Neural cell (in vitro differentiated cells): ENCODE results near the gene RTN4. TPM values are rescaled to one million over a fixed set of nuclear protein-coding genes. Genes with fewer than 3 reads are reported as not detected.

ENCODE experiments used
- H2AFZ ChIP-seq: fragments of 200-600, 300-800 bp; sonication (generic), shearing (Covaris generic); 2 replicates; pipeline ENCODE4 v1.6.0; 2014; ENCODE audit warnings: low read depth, mild to moderate bottlenecking, antibody characterized with exemption, low read length, moderate library complexity
- H3F3A ChIP-seq: fragments of 200-600 bp; shearing (Covaris generic); 2 replicates; pipeline ENCODE4 v1.6.1; 2016; ENCODE audit warnings: mild to moderate bottlenecking, moderate library complexity, mixed read lengths, antibody characterized with exemption, low read length; ENCODE audit not compliant: insufficient read depth, poor library complexity, severe bottlenecking
- H3K27ac ChIP-seq: fragments of 200-600, 300-800 bp; sonication (generic), shearing (Covaris generic); 2 replicates; pipeline ENCODE4 v1.5.1; 2014; ENCODE audit warnings: mild to moderate bottlenecking, low read length, moderate library complexity
- H3K27me3 ChIP-seq: fragments of 300-800, 200-600 bp; sonication (generic), shearing (Covaris generic); 2 replicates; pipeline ENCODE4 v1.6.0; 2014; ENCODE audit warnings: mild to moderate bottlenecking, low read depth, low read length, moderate library complexity; ENCODE audit not compliant: insufficient read depth
- H3K36me3 ChIP-seq: fragments of 300-800, 200-600 bp; sonication (generic), shearing (Covaris generic); 2 replicates; pipeline ENCODE4 v1.5.1; 2014; ENCODE audit warnings: mild to moderate bottlenecking, antibody characterized with exemption, low read length, moderate library complexity; ENCODE audit not compliant: insufficient read depth
- H3K4me2 ChIP-seq: fragments of 300-800, 200-600 bp; sonication (generic), shearing (Covaris generic); 2 replicates; pipeline ENCODE4 v1.6.0; 2014; ENCODE audit warnings: mild to moderate bottlenecking, low read length
- H3K4me3 ChIP-seq: fragments of 300-800, 200-600 bp; sonication (generic), shearing (Covaris generic); 2 replicates; pipeline ENCODE4 v1.5.1; 2014; ENCODE audit warnings: mild to moderate bottlenecking, low read length, moderate library complexity
- H3K79me2 ChIP-seq: fragments of 200-600 bp; shearing (Covaris generic); replicated peaks from 2 replicates; pipeline ENCODE4 v1.6.0; 2014; ENCODE audit warnings: mild to moderate bottlenecking, low read length, moderate library complexity; ENCODE audit not compliant: insufficient read depth
- H3K9ac ChIP-seq: fragments of 300-800, 200-600 bp; sonication (generic), shearing (Covaris generic); 2 replicates; pipeline ENCODE4 v1.6.1; 2016; ENCODE audit warnings: mild to moderate bottlenecking, low read length, mixed read lengths
- H3K9me2 ChIP-seq: fragments of 200-600 bp; shearing (Covaris generic); 2 replicates; pipeline ENCODE4 v1.6.1; 2016; ENCODE audit warnings: mild to moderate bottlenecking, low read length, mixed read lengths; ENCODE audit not compliant: insufficient read depth
- H3K9me3 ChIP-seq: fragments of 200-600, 300-800 bp; sonication (generic), shearing (Covaris generic); 2 replicates; pipeline ENCODE4 v1.6.1; 2016; ENCODE audit warnings: mild to moderate bottlenecking, mixed run types, low read length, moderate library complexity, mixed read lengths
- H4K20me1 ChIP-seq: fragments of 200-600 bp; shearing (Covaris generic); 2 replicates; pipeline ENCODE4 v1.6.1; 2016; ENCODE audit warnings: mild to moderate bottlenecking, mixed run types; ENCODE audit not compliant: insufficient read depth
- CTCF ChIP-seq: fragments of 450-650 bp; IDR thresholded peaks from 2 replicates; pipeline ENCODE4 v1.5.1; 2014; ENCODE audit warnings: antibody characterized with exemption, mild to moderate bottlenecking, moderate library complexity; ENCODE audit not compliant: poor library complexity, severe bottlenecking
- EP300 ChIP-seq: fragments of 450-650 bp; conservative IDR thresholded peaks from 2 replicates; pipeline ENCODE4 v1.6.1; 2014; ENCODE audit warnings: antibody characterized with exemption, mild to moderate bottlenecking, moderate library complexity; ENCODE audit not compliant: poor library complexity, severe bottlenecking
- EZH2 ChIP-seq: fragments of 200-600, 300-800 bp; shearing (Covaris generic), sonication (generic); IDR thresholded peaks from 2 replicates; pipeline ENCODE4 v1.6.1; 2014; ENCODE audit warnings: antibody characterized with exemption, low read length, borderline replicate concordance, mild to moderate bottlenecking; ENCODE audit not compliant: insufficient read depth, poor library complexity, severe bottlenecking
- MXI1 ChIP-seq: fragments of 450-650 bp; conservative IDR thresholded peaks from 2 replicates; pipeline ENCODE4 v1.6.1; 2014; ENCODE audit warnings: antibody characterized with exemption, mild to moderate bottlenecking; ENCODE audit not compliant: poor library complexity, severe bottlenecking
- POLR2AphosphoS5 ChIP-seq: IDR thresholded peaks from 2 replicates; pipeline ENCODE4 v1.6.1; 2012
- RAD21 ChIP-seq: fragments of 450-650 bp; conservative IDR thresholded peaks from 2 replicates; pipeline ENCODE4 v1.6.1; 2014; ENCODE audit warnings: antibody characterized with exemption, mild to moderate bottlenecking, moderate library complexity
- REST ChIP-seq: IDR thresholded peaks from 2 replicates; pipeline ENCODE4 v1.6.1; 2012; ENCODE audit warnings: borderline replicate concordance
- SMC3 ChIP-seq: fragments of 450-650 bp; conservative IDR thresholded peaks from 2 replicates; pipeline ENCODE4 v1.6.1; 2014; ENCODE audit warnings: antibody characterized with exemption, mild to moderate bottlenecking, moderate library complexity; ENCODE audit not compliant: poor library complexity
- TAF1 ChIP-seq: IDR thresholded peaks from 2 replicates; pipeline ENCODE4 v1.6.1; 2012; ENCODE audit warnings: low read depth
- polyA plus RNA-seq: library from polyadenylated mRNA; depleted of rRNA; stranded (reverse); fragments of >200 nt; gene quantifications from 2 replicates; pipeline ENCODE4 v1.2.3, GENCODE V29; 2014

The RTN4 gene
- polyA plus RNA-seq, 1 donor from 2014 or later, result 582 TPM

- Histone ChIP-seq H4K20me1 (peaks cover 47% of the 10 kb centered on the region), H3K27me3 (no peaks in the 10 kb centered on the region), H3K4me2 (no peak overlapping the region), H3K36me3 (peaks cover 6% of the 10 kb centered on the region), H3F3A (peaks cover 4% of the 10 kb centered on the region), H3K9me3 (no peaks in the 10 kb centered on the region), H3K27ac (no peak overlapping the region), H3K79me2 (peaks cover 96% of the 10 kb centered on the region), H3K4me3 (no peak overlapping the region), H2AFZ (no peak overlapping the region), H3K9ac (no peak overlapping the region), H3K9me2 (no peaks in the 10 kb centered on the region)
- TF ChIP-seq EP300 (no peak), MXI1 (no peak), POLR2AphosphoS5 (no peak), REST (no peak), SMC3 (no peak), CTCF (no peak), RAD21 (no peak), TAF1 (no peak), EZH2 (no peak)
These were observed 23.0 kb downstream of the RTN4 start for GRCh38 chr2:55027226-55027625.

GRCh38 chr2:55026202-55026601 lies 24.0 kb downstream of the RTN4 start:
- Histone ChIP-seq H3K36me3 (peaks cover 6% of the 10 kb centered on the region), H3K9me2 (no peaks in the 10 kb centered on the region), H3K9me3 (no peaks in the 10 kb centered on the region), H4K20me1 (peaks cover 45% of the 10 kb centered on the region), H3K4me2 (no peak overlapping the region), H3K4me3 (no peak overlapping the region), H3K79me2 (peaks cover 96% of the 10 kb centered on the region), H3F3A (peaks cover 4% of the 10 kb centered on the region), H3K27ac (no peak overlapping the region), H3K9ac (no peak overlapping the region), H3K27me3 (no peaks in the 10 kb centered on the region), H2AFZ (no peak overlapping the region)
- no peak for TF ChIP-seq POLR2AphosphoS5
- TF ChIP-seq MXI1, result peak; percentile 23

GRCh38 chr2:55025627-55026026 lies 24.6 kb downstream of the RTN4 start:
- Histone ChIP-seq H4K20me1 (peaks cover 41% of the 10 kb centered on the region), H3K4me2 (no peak overlapping the region), H3K9me3 (no peaks in the 10 kb centered on the region), H3K27ac (no peak overlapping the region), H3K4me3 (no peak overlapping the region), H3K79me2 (peaks cover 94% of the 10 kb centered on the region), H3F3A (peaks cover 4% of the 10 kb centered on the region), H3K36me3 (peaks cover 6% of the 10 kb centered on the region), H3K27me3 (no peaks in the 10 kb centered on the region), H3K9me2 (no peaks in the 10 kb centered on the region), H3K9ac (no peak overlapping the region), H2AFZ (no peak overlapping the region)
- TF ChIP-seq REST (no peak), EP300 (no peak), SMC3 (no peak), CTCF (no peak)
